A673 (cell line): ENCODE measurements around the gene GRB10.

Experiments
- CTCF ChIP-seq: fragments of 300-800, 200-600 bp; sonication (generic); conservative IDR thresholded peaks from 2 replicates; pipeline ENCODE4 v1.5.1; 2017; ENCODE audit warnings: low read depth, mild to moderate bottlenecking, antibody characterized with exemption, low read length, moderate library complexity, mixed read lengths
- EZH2 ChIP-seq: fragments of 200-600 bp; sonication (generic); IDR thresholded peaks from 2 replicates; pipeline ENCODE4 v1.6.1; 2017; ENCODE audit warnings: borderline replicate concordance, low read depth, mild to moderate bottlenecking, mixed read lengths, antibody characterized with exemption, low read length; ENCODE audit not compliant: poor library complexity, severe bottlenecking

- TF ChIP-seq CTCF (no peak), EZH2 (no peak)
These were observed 114.9 kb downstream of the GRB10 start for GRCh38 chr7:50667789-50668226.
